ENCODE results near the gene RNASE12.
A peak's percentile ranks its signal among the peaks of the same experiment; 100 is the strongest.

The RNASE12 gene, protein sequence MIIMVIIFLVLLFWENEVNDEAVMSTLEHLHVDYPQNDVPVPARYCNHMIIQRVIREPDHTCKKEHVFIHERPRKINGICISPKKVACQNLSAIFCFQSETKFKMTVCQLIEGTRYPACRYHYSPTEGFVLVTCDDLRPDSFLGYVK

GRCh38 chr14:20591235-20591634, at the start of gene RNASE12:
Gene RNASE12, minus strand, starts transcription at chr14:20591376. Its CDS starts 653 bp downstream, at chr14:20590723.
- no peak for TF ChIP-seq MYC (IDR thresholded peaks at IDR 0.05; ENCODE audit: low read depth, low read length)
- TF ChIP-seq, protein P1, sequence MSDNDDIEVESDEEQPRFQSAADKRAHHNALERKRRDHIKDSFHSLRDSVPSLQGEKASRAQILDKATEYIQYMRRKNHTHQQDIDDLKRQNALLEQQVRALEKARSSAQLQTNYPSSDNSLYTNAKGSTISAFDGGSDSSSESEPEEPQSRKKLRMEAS (IDR thresholded peaks at IDR 0.05; ENCODE audit: low read depth, low read length) = no peak
- no peak for TF ChIP-seq POLR2A (IDR thresholded peaks at IDR 0.05; ENCODE audit: extremely low read depth, insufficient read length)
- no peak for TF ChIP-seq CTCF (IDR thresholded peaks at IDR 0.05; ENCODE audit: low read depth, low read length)
- H3K4me3 ChIP-seq (ENCODE audit: low read depth, low read length) = no peak within 1 kb of the TSS
- no peak for DNase-seq (ENCODE audit: low read depth)

DNA sequence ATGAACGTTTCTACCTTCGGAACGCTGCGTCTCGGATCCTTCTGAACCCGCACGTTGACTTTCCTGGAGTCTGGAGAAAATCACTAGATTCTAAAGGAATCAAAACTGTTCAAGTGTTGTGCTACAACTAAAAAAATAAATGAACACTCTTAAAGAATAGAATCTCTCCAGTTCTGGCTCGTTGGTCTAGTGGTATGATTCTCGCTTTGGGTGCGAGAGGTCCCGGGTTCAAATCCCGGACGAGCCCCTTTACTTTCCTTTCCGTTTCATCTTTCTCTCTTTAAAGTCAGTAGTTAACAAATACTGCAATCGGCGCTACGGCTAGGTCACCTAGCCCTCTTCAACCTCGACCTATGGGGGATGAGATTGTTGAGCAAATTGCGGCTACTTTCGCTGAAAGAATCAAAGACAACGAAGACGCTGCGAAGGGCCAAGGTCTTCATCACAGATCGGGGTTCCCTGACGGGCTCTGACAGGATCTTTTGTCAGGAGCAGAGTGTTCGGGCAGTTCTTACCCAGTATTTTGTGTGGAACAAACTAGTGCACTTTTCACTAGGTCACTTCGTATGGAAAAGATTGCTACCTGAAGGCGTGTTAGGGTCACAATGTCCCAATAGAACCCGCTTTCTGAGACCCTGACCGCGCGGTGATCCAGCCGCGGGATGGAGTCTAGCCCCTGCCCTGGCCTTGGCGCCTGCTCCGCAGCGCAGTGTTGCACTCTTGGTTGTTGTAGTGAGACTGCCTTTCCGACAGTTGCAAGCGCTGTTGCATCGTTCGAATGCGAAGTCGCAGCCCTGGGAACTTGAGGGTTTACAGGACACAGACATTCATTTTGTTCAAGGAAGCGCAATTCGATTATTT, 41.9 kb upstream of the RNASE12 start:
- no peak for TF ChIP-seq CTCF (IDR thresholded peaks at IDR 0.05; ENCODE audit: low read depth, low read length)
- TF ChIP-seq POLR2A (IDR thresholded peaks at IDR 0.05; ENCODE audit: extremely low read depth, insufficient read length) = no peak
- TF ChIP-seq MYC (IDR thresholded peaks at IDR 0.05; ENCODE audit: low read depth, low read length) = no peak
- TF ChIP-seq, protein P1 (IDR thresholded peaks at IDR 0.05; ENCODE audit: low read depth, low read length) = no peak
- H3K4me3 ChIP-seq (ENCODE audit: low read depth, low read length) = peak overlapping the region; percentile 72
- peak; percentile 93 for DNase-seq (ENCODE audit: low read depth)

- no peak for TF ChIP-seq MYC (IDR thresholded peaks at IDR 0.05; ENCODE audit: low read depth, low read length)
- TF ChIP-seq, protein P1 (IDR thresholded peaks at IDR 0.05; ENCODE audit: low read depth, low read length) = 0 out of 2 replicates have a peak, but pooled peaks have one; percentile 9
- peak; percentile 50 for DNase-seq (ENCODE audit: low read depth)
- H3K4me3 ChIP-seq (ENCODE audit: low read depth, low read length) = peak overlapping the region; percentile 72
Measured at GRCh38 chr14:20632448-20632830, 41.3 kb upstream of the RNASE12 start.

- DNase-seq (ENCODE audit: low read depth) = peak; percentile 60
- TF ChIP-seq POLR2A (IDR thresholded peaks at IDR 0.05; ENCODE audit: extremely low read depth, insufficient read length) (no peak), CTCF (IDR thresholded peaks at IDR 0.05; ENCODE audit: low read depth, low read length) (no peak), MYC (IDR thresholded peaks at IDR 0.05; ENCODE audit: low read depth, low read length) (no peak)
- TF ChIP-seq, protein P1 (IDR thresholded peaks at IDR 0.05; ENCODE audit: low read depth, low read length) = no peak
- peak overlapping the region; percentile 72 for H3K4me3 ChIP-seq (ENCODE audit: low read depth, low read length)
Measured at GRCh38 chr14:20631880-20632389, 40.8 kb upstream of the RNASE12 start.

GRCh38 chr14:20631023-20631879, 40.1 kb upstream of the RNASE12 start:
- DNase-seq (ENCODE audit: low read depth) = peak; percentile 68
- H3K4me3 ChIP-seq (ENCODE audit: low read depth, low read length) = peak overlapping the region; percentile 72
- TF ChIP-seq POLR2A (IDR thresholded peaks at IDR 0.05; ENCODE audit: extremely low read depth, insufficient read length) (no peak), CTCF (IDR thresholded peaks at IDR 0.05; ENCODE audit: low read depth, low read length) (no peak), MYC (IDR thresholded peaks at IDR 0.05; ENCODE audit: low read depth, low read length) (no peak)
- TF ChIP-seq, protein P1 (IDR thresholded peaks at IDR 0.05; ENCODE audit: low read depth, low read length) = no peak

All from NB4 (cell line).